Activated naive CD4-positive, alpha-beta T cell treated with anti-CD3 and anti-CD28 coated beads, Interleukin-2, amount 50 U/mL, for 72 hours (primary cell): Measurements from ENCODE around the gene ADK. TPM values are rescaled to one million over a fixed set of nuclear protein-coding genes. Genes with fewer than 3 reads are reported as not detected.

Experiments used
- ATAC-seq, 2 donors: fragments of 150-1000 bp; cut with Tn5 transposase; 2 replicates each; pipeline ENCODE4 v1.10.0; 2021; ENCODE audit warnings: mild to moderate bottlenecking in 2 of 2, moderate library complexity in 2 of 2
- DNase-seq, 2 donors: peaks; one replicate each; pipeline ENCODE4 v3.0.0; 2021 to 2022; ENCODE audit warnings: low spot score in 2 of 2
- H3K27ac Mint-ChIP-seq, 2 donors: one replicate each; pipeline ENCODE4 v1.8.0; 2022; ENCODE audit warnings: mild to moderate bottlenecking in 2 of 2, mixed read lengths in 2 of 2
- H3K36me3 Mint-ChIP-seq, 2 donors: one replicate each; pipeline ENCODE4 v1.8.0; 2022; ENCODE audit warnings: mixed read lengths in 2 of 2
- H3K9me3 Mint-ChIP-seq, 2 donors: one replicate each; pipeline ENCODE4 v1.8.0; 2022; ENCODE audit warnings: mixed read lengths in 2 of 2
- total RNA-seq, 2 donors: library from RNA; stranded (reverse); gene quantifications; one replicate each; pipeline ENCODE4 v1.2.3, GENCODE V29; 2022

ADK gene
- total RNA-seq, 2 donors from 2014 or later, result 52.0 to 53.3 TPM

DNA sequence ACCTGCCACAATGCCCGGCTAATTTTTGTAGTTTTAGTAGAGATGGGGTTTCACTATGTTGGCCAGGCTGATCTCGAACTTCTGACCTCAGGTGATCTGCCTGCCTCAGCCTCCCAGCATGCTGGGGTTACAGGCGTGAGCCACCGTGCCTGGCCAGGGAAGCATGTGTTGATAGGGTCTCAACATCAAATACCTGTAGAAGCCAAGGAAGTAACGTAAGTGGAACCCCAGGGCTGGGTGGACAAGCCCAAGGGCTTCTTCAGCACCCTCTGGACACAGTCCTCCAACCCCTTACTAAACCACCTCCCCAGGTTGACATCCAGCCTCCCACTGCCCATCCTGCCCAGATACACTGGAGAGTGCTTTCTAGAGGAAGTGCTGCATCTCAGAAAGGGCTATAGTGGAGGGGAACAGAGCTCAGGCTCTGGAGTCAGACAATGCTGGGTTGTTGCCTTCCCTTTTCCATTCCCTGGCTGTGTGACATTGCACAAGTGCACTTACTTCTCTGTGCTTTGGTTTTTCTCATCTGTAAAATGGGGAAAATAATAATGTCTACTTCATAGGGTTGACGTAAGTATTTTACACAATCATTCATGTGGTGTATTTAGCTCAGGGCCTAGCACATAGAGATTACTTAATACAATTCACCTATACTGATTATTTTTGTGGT, 601.5 kb downstream of the ADK start:
- Mint-ChIP-seq H3K27ac (no peak overlapping the region), H3K9me3 (no peaks in the 10 kb centered on the region), H3K36me3 (no peaks in the 10 kb centered on the region)
- DNase-seq, result no peak
- no peak for ATAC-seq

DNA sequence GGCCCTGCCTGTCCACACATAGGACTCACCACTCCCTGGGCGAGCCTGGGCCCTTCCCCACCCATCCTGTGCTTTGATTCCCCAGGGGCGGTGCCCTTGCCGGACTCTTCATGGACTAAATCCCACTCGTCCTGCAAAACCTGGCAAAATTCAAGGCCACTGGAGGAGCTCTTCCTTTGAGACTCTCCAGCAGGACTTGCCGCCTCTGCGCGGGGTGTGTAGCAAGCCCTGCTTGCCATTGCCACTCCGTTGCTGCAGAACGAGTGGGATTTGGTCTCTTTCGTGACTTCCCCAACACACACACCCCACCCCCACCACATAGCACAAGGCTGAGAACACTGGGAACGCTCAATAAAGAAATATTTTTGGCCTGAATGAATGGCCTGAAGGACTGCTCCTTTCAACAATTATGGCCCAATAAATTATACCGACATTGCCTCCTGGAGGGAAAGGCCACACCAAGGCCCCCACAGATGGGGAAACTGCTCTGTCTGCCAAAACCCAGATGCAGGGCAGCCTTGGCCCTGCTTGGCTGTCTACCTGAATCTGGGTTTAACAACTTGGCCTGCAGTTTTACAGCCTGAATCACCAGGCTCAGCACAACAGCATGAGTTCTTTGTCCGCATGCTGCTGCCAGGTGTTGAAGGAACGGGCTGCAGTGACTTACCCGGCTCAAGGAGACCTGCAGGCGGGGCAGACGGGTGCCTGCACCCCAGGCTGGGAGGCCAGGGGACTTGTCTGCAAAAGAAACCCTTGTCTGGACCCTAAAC, 602.6 kb downstream of the ADK start:
- no peak for ATAC-seq
- Mint-ChIP-seq H3K27ac (no peak overlapping the region), H3K9me3 (no peaks in the 10 kb centered on the region), H3K36me3 (no peaks in the 10 kb centered on the region)
- no peak for DNase-seq

DNA sequence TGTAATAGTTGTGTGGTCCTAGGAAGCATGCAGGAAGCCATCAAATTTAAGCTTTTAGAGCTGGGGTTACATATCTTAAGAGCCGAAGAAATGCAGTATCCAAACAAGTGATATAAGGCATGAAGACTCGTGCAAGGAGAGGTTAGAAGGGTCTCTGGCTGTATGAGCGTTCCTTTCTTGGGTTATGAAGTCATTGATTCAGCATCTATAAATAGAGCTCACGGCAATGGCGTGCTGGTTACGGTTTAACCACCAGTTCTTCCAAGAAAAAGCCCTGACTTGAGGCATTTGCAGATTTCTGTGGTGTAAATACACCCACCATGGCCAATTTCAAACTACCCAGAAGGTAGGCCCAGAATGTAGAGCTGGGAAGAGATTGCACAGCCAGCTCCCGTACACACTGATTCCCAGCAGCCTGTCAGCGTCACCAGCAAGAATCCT, 603.4 kb downstream of the ADK start:
- Mint-ChIP-seq H3K36me3 (no peaks in the 10 kb centered on the region), H3K9me3 (no peaks in the 10 kb centered on the region), H3K27ac (no peak overlapping the region)
- DNase-seq (no peak), ATAC-seq (no peak)

DNA sequence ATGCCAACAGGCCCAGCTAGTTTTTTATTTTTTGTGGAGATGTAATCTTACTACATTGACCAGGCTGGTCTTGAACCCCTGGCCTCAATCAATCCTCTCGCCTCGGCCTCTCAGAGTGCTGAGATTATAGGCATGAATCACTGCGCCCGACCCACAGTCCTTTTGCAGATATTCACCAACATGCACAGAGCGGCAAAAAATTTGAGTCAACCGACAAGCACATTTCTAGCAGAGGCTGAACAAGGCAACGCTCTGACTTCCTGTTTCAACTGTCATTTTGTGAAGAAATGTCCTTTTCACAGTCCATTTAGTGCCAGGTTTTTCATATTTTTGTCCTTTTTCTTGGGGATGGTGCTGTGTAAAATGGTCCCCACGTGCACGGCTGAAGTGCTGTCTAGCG, 604.3 kb downstream of the ADK start:
- Mint-ChIP-seq H3K27ac (no peak overlapping the region), H3K9me3 (no peaks in the 10 kb centered on the region), H3K36me3 (no peaks in the 10 kb centered on the region)
- ATAC-seq (no peak), DNase-seq (no peak)

Other genes with a start within 250 kb of the ADK start
- under 1 TPM; 0.14 to 0.39 TPM for gene PLAU, start 240.1 kb upstream of the ADK start, total RNA-seq
- 10 to 100 TPM in 1 of 2 donors, 1 to 10 TPM in 1; 9.7 to 15.6 TPM for gene VCL, start 153.1 kb upstream of the ADK start, total RNA-seq
- gene AP3M1, start 393 bp upstream of the ADK start, total RNA-seq, result 10 to 100 TPM; 29.7 to 39.7 TPM